HG02610 (cell line): ENCODE data around the gene LRIG1.

Experiments used
- ATAC-seq: cut with Tn5 transposase; IDR thresholded peaks from one replicate; pipeline ENCODE4 v1.9.1; 2021; ENCODE audit warnings: mild to moderate bottlenecking, moderate library complexity; ENCODE audit not compliant: unreplicated experiment

Gene LRIG1

DNA sequence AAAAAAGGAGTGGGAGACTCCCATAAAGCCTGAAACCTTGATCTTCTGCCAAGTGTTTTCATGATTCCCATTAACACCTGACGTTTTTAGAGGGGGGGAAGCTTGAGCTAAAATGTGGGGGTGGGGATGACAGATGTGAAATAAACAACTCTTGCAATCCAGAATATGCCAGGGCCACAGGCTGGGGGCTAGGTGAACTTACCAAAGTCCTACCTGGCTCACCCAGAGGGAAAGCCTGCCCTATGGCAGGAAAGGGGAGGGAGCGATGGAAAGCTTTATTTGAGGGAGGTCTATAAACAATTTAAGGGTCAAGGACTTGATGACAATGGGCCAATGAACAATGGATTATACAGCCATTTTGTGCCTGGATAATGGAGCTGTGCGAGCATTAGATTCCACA, 108.3 kb downstream of the LRIG1 start:
- ATAC-seq, result no peak

- peak; percentile 23 for ATAC-seq
Observed at GRCh38 chr3:66390013-66390412, 110.8 kb downstream of the LRIG1 start.

GRCh38 chr3:66386925-66387650, 113.7 kb downstream of the LRIG1 start:
- ATAC-seq, result peak; percentile 73

DNA sequence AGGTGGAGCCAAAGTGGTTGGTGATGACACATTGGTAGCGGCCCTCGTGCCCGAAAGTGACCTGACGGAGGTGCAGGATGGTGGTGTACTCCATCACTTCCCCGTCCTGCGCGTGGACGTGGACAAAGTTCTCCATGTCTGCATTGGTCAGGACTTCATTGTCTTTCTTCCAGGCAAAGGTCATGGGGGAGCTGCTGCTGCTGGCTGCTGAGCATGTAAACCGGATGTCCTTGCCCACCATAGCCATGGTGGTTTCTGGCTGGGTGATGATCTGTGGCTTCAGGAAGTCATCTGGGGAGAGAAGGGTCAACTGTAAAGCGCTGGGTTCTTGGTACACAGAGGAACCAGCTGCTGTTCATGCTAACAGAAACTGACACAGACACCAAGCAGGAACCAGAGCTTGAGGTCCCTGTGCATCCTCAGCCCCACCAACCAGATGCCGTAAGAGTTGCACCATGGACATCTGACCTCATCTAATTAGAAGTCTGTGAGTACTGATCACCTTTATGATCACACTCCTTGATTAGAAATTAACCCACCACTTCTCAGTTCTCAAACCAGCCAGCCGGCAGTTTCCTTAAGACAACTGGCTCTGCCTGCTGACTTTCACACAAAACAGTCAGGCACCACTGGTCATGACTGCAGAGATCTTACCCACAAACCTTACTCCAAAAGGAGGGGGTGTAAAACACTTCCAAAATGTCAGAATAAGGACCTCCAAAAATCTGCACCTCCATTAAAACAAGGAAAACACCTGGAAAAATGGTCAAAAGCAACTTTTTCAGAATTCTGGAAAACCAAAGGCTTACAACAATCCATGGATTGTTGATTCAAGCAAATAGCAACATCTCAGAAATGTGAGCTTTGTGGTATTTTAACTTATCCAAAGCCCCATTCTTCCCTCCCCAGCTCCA, 114.6 kb downstream of the LRIG1 start:
- ATAC-seq, result peak; percentile 78

- no peak for ATAC-seq
Observed at GRCh38 chr3:66385066-66385465, 115.8 kb downstream of the LRIG1 start.

DNA sequence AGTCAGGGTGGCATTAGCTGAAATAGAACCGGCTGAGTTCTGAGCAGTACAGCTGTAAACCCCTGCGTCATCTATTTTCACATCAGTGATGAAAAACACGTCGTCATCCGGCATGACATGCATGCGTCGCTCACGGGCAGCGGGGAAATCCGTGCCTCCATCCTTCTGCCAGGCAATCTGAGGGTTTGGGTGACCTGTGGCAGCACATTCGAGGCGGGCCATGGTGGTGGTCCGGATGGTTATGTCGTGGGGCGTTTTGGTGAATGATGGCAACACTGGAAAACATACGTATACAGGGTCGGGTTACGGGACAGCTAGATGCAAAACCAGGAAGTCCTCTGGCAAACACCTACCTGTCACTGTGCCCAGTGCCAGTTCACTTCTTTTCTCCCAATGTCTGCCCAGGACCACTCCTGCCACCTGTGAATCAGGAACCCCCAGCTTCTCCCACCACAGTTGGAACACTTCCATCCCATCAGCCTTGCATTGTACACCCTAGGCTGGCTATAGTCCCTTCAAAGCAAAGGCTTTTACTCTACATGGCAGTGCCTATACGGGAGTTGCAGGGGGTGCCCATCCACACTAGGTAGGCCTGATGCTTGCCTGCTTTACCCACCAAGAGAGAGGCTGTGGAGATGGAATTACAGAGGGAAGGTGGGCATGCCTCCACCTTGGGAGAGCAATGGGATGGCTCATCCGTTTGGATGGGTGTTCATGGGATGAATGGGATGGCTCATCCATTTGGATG, 116.7 kb downstream of the LRIG1 start:
- no peak for ATAC-seq

- ATAC-seq, result no peak
Observed at GRCh38 chr3:66383023-66383422, 117.8 kb downstream of the LRIG1 start.

DNA sequence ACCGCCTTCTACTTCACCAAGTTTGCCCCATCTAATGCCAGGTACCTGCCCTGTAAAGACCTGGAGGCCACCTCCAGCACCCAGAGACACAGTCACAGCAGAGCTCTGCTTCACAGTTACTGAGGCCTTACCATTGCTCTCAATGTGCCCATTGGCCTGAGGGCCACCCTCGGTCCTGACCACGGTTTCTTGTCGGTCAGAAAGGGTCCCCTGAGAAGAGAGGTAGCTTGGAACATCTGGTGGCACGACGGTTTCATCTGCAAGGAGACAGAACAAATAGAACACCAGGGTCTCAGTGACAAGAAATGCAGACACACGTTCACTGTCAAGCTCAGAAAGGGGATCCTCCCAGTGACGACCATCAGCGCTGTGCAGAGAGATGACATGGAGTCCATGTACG, 118.7 kb downstream of the LRIG1 start:
- ATAC-seq, result no peak

- no peak for ATAC-seq
Observed at GRCh38 chr3:66381626-66382025, 119.2 kb downstream of the LRIG1 start.

DNA sequence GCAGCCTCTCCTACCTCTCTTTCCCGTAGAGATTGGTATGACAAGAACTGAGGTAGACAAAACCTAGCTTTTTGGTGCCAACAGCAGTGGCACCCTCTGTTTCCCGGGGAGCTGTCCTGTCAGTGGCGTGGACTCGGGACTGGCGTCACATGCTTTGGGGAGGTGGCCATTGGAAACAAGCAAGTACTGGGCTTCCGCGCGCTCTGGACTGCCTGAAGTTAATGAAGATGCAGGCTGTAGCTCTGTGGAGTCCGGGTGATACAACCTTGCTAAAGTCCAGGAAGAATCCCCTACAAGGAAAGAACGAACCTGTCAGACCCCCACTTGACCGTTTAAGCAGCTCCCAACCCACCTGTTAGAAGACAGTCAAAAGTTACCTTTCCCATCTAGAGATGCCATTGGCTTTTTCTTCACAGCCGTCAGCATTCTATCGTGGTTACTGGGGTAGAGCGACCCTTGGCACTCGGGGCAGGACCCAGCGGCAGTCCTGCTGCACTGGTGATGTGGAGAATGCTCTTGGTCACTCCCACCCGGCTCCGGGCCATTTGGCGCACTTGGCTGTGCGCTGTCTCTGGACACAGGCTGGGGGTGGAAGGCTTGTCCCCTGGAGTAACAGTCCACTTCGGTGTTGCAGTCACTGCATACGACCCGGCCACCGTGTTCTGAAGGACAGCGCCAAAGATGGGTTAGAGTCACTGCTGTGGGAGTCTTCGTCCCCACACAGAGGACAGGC, 120.5 kb downstream of the LRIG1 start:
- ATAC-seq, result no peak

- ATAC-seq, result no peak
Observed at GRCh38 chr3:66379565-66379964, 121.3 kb downstream of the LRIG1 start.

DNA sequence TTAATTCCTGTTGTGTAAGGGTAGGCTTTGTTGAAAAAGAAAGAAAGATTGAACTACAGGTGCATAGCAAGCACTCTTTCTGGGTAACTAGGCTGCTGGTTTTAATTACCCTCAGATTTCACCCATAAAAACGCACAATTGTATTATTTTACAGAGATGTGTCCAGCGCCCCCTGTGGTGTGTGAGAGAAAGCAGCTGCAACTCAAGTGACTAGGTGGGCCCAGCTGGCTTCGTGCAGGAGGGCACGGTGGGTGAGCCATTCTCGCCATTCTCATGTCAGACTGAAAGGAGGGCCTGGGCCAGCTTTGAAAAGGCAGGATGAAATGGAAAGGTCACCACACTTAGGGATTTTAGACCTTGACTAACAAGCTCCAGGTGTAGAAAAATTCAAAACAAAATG, 122.6 kb downstream of the LRIG1 start:
- ATAC-seq, result no peak

DNA sequence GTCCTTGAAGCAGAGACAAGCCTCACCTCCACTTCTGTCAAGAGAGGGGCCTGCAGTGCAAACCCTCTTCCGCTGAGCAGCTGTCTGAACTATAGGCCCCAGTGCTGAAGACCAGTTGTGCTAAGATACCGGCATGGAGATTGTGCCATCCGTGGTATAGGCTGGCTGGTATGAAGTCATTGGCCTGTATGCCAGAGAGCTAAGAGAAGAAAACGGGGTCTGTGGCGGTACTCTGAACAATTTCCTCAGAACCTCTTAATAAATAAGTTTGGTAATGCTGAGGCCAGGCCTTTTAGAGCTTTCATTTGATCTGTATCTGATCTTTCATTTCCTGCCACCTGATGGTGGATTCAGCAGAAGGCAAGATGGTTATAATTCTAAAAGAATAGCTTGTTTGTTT, 123.0 kb downstream of the LRIG1 start:
- ATAC-seq, result no peak

GRCh38 chr3:66376568-66376967, 124.3 kb downstream of the LRIG1 start:
- ATAC-seq, result no peak

- no peak for ATAC-seq
Observed at GRCh38 chr3:66372681-66373350, 128.0 kb downstream of the LRIG1 start.

GRCh38 chr3:66371432-66371831, 129.4 kb downstream of the LRIG1 start:
- no peak for ATAC-seq

GRCh38 chr3:66370179-66370578, 130.6 kb downstream of the LRIG1 start:
- no peak for ATAC-seq

DNA sequence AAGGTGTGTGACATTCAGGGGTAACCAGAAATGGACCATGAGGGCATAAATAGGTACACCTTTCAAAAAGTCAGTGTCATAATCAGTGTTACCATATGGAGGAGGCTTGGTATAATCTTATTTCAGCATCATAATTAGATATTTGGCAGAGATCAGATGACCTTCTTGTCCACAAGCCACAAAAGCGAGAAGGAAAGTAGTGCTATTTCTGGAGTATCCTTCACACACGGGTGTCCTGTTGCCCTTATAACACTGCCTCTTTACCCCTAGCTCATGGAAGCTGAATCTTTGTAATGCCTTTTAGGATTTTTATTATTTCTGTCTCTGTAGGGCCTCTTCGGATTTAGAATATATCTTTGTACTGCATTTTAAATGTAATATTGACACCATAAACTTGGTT, 132.8 kb downstream of the LRIG1 start:
- ATAC-seq, result no peak

- ATAC-seq, result no peak
Observed at GRCh38 chr3:66366747-66367146, 134.1 kb downstream of the LRIG1 start.

GRCh38 chr3:66365080-66365479, 135.7 kb downstream of the LRIG1 start:
- no peak for ATAC-seq
